OCI-LY1 (cell line): ENCODE results near the gene PYY.

ENCODE experiments used
- H2AFZ ChIP-seq: fragments of 200-600 bp; sonication (generic), shearing (Covaris generic); 2 replicates; pipeline ENCODE4 v1.6.0; 2014; ENCODE audit warnings: antibody characterized with exemption, mild to moderate bottlenecking, low read length
- H3F3A ChIP-seq: fragments of 200-600 bp; sonication (generic), shearing (Covaris generic); 2 replicates; pipeline ENCODE4 v1.6.0; 2014; ENCODE audit warnings: mild to moderate bottlenecking, antibody characterized with exemption, low read length, moderate library complexity; ENCODE audit not compliant: insufficient read depth
- H3K27ac ChIP-seq: fragments of 200-600 bp; sonication (generic); 2 replicates; pipeline ENCODE4 v1.5.1; 2014; ENCODE audit warnings: low read length, mixed run types, mild to moderate bottlenecking, low read depth; ENCODE audit not compliant: poor library complexity, severe bottlenecking
- H3K27me3 ChIP-seq: fragments of 200-600 bp; sonication (generic); 2 replicates; pipeline ENCODE4 v1.6.0; 2014; ENCODE audit warnings: antibody characterized with exemption, mild to moderate bottlenecking, low read length, moderate library complexity; ENCODE audit not compliant: insufficient read depth
- H3K36me3 ChIP-seq: fragments of 200-600 bp; sonication (generic); 2 replicates; pipeline ENCODE4 v1.6.1; 2014; ENCODE audit warnings: mild to moderate bottlenecking, antibody characterized with exemption, low read length, moderate library complexity, mixed read lengths; ENCODE audit not compliant: insufficient read depth
- H3K4me1 ChIP-seq: fragments of 200-600 bp; sonication (generic); 2 replicates; pipeline ENCODE4 v1.5.1; 2014; ENCODE audit warnings: mild to moderate bottlenecking, low read length, moderate library complexity; ENCODE audit not compliant: insufficient read depth, severe bottlenecking
- H3K4me2 ChIP-seq: fragments of 200-600 bp; sonication (generic), shearing (Covaris generic); 2 replicates; pipeline ENCODE4 v1.6.1; 2014; ENCODE audit warnings: low read length
- H3K4me3 ChIP-seq: fragments of 200-600 bp; sonication (generic); 2 replicates; pipeline ENCODE4 v1.5.1; 2014; ENCODE audit warnings: low read length, low read depth, mild to moderate bottlenecking, mixed read lengths; ENCODE audit not compliant: poor library complexity, severe bottlenecking
- H3K79me2 ChIP-seq: fragments of 200-600 bp; shearing (Covaris generic); 2 replicates; pipeline ENCODE4 v1.6.1; 2016; ENCODE audit warnings: mixed run types, low read length, mixed read lengths; ENCODE audit not compliant: insufficient read depth
- H3K9ac ChIP-seq: fragments of 200-600 bp; sonication (generic), shearing (Covaris generic); 2 replicates; pipeline ENCODE4 v1.6.1; 2014; ENCODE audit warnings: mild to moderate bottlenecking, low read length, mixed read lengths
- H3K9me2 ChIP-seq: fragments of 200-600 bp; sonication (generic), shearing (Covaris generic); 2 replicates; pipeline ENCODE4 v1.6.1; 2014; ENCODE audit warnings: low read depth, mild to moderate bottlenecking, low read length, mixed read lengths
- H3K9me3 ChIP-seq: fragments of 200-600 bp; shearing (Covaris generic); 2 replicates; pipeline ENCODE4 v1.6.1; 2014; ENCODE audit warnings: low read length, mixed read lengths
- H4K20me1 ChIP-seq: fragments of 200-600 bp; sonication (generic), shearing (Covaris generic); 2 replicates; pipeline ENCODE4 v1.6.0; 2016; ENCODE audit warnings: mild to moderate bottlenecking, low read length; ENCODE audit not compliant: insufficient read depth
- EZH2 ChIP-seq: fragments of 200-600 bp; sonication (generic), shearing (Covaris generic); IDR thresholded peaks from 2 replicates; pipeline ENCODE4 v1.8.0; 2017; ENCODE audit warnings: borderline replicate concordance, mixed run types, mild to moderate bottlenecking, antibody characterized with exemption, low read length, moderate library complexity, mixed read lengths
- TF ChIP-seq, protein P1 (sequence below): fragments of 200-600 bp; sonication (generic), shearing (Covaris generic); IDR thresholded peaks from 2 replicates; pipeline ENCODE4 v1.5.1; 2017; ENCODE audit warnings: mild to moderate bottlenecking, antibody characterized with exemption, low read length, moderate library complexity, mixed read lengths

Gene PYY

DNA sequence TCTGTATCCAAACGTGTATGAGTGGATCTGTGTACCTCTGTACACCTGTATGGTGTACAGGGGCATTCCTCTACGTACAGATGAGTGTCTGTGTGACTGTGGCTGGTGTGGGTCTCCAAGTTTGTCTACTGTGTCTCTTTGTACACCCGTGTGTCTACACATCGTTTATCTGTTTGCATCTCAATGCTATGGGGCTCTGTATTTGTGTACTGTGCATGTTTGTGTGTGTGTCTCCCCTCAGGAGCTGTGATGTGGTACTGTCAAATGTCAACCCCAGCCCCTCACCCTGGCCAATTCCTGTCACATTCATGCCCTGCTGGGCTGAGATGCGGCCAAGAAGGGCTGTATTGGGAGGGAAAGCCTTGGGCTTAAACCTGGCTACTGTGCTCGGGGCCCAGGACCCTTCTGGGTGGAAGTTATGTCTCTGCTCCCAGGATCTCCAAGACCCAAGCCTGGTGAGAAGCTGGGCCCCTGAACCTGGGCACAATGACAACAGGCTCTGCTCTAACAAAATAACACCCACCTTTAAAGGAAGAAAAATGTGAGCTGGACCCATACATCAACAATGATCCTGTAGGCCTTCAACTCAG lies 47.2 kb upstream of the PYY start:
- Histone ChIP-seq H3K9ac (no peak overlapping the region), H4K20me1 (no peaks in the 10 kb centered on the region), H3K4me2 (no peak overlapping the region), H3K9me2 (no peaks in the 10 kb centered on the region), H3K79me2 (no peaks in the 10 kb centered on the region), H3K9me3 (no peaks in the 10 kb centered on the region), H3K27me3 (no peaks in the 10 kb centered on the region), H3K4me3 (no peak overlapping the region), H3F3A (no peaks in the 10 kb centered on the region), H3K36me3 (no peaks in the 10 kb centered on the region), H2AFZ (no peak overlapping the region), H3K27ac (no peak overlapping the region), H3K4me1 (peaks cover 4% of the 10 kb centered on the region)
- TF ChIP-seq, protein P1, sequence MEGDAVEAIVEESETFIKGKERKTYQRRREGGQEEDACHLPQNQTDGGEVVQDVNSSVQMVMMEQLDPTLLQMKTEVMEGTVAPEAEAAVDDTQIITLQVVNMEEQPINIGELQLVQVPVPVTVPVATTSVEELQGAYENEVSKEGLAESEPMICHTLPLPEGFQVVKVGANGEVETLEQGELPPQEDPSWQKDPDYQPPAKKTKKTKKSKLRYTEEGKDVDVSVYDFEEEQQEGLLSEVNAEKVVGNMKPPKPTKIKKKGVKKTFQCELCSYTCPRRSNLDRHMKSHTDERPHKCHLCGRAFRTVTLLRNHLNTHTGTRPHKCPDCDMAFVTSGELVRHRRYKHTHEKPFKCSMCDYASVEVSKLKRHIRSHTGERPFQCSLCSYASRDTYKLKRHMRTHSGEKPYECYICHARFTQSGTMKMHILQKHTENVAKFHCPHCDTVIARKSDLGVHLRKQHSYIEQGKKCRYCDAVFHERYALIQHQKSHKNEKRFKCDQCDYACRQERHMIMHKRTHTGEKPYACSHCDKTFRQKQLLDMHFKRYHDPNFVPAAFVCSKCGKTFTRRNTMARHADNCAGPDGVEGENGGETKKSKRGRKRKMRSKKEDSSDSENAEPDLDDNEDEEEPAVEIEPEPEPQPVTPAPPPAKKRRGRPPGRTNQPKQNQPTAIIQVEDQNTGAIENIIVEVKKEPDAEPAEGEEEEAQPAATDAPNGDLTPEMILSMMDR, result no peak
- no peak for TF ChIP-seq EZH2

- Histone ChIP-seq H3K4me2 (no peak overlapping the region), H3K4me1 (peaks cover under 1% of the 10 kb centered on the region), H3K9me2 (no peaks in the 10 kb centered on the region), H3K36me3 (no peaks in the 10 kb centered on the region), H3F3A (no peaks in the 10 kb centered on the region), H3K9ac (no peak overlapping the region), H4K20me1 (no peaks in the 10 kb centered on the region), H3K4me3 (no peak overlapping the region), H2AFZ (no peak overlapping the region), H3K27me3 (no peaks in the 10 kb centered on the region), H3K27ac (no peak overlapping the region), H3K9me3 (no peaks in the 10 kb centered on the region), H3K79me2 (no peaks in the 10 kb centered on the region)
- no peak for TF ChIP-seq EZH2
- TF ChIP-seq, protein P1, result no peak
Measured at GRCh38 chr17:44000141-44000860, 46.6 kb upstream of the PYY start.

DNA sequence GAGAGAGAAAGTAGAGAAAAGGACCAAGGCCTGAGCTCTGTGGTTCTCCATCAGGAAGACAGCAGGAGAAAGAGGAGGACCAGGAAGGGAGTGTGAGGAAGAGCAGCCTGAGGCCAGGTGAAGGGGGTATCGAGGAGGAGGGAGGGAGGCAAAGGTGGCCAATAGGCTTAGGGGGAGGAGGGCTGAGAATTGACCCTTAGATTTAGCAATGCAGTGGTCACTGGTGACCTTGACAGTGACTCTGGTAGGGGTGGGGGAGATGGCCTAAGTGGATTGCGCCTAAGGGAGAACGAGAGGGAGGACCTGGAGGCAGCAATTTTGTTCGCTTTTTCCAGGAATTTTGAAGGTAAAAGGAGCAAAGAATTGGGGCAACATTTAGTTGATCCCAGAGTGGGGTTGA lies 45.3 kb upstream of the PYY start:
- TF ChIP-seq, protein P1, result no peak
- TF ChIP-seq EZH2, result no peak
- no peaks in the 10 kb centered on the region for H3K4me1 ChIP-seq
- no peaks in the 10 kb centered on the region for H3K36me3 ChIP-seq
- no peak overlapping the region for H3K27ac ChIP-seq
- no peaks in the 10 kb centered on the region for H4K20me1 ChIP-seq
- H3F3A ChIP-seq, result no peaks in the 10 kb centered on the region
- H3K9me2 ChIP-seq, result no peaks in the 10 kb centered on the region
- H3K4me2 ChIP-seq, result no peak overlapping the region
- no peak overlapping the region for H2AFZ ChIP-seq
- H3K27me3 ChIP-seq, result no peaks in the 10 kb centered on the region
- no peaks in the 10 kb centered on the region for H3K9me3 ChIP-seq
- no peaks in the 10 kb centered on the region for H3K79me2 ChIP-seq
- no peak overlapping the region for H3K9ac ChIP-seq
- no peak overlapping the region for H3K4me3 ChIP-seq
